Pons (tissue), 1 donor: ENCODE measurements around the gene NCOA5.

ENCODE experiments used
- DNase-seq: peaks from one replicate; pipeline ENCODE4 v3.0.0-alpha.2; 2016; ENCODE audit warnings: low spot score

NCOA5 gene

GRCh38 chr20:46089417-46090388 is at the start of gene NCOA5:
TSS of gene NCOA5 (minus strand) at chr20:46089962. CDS start at chr20:46079424, 10,538 bp downstream.
- peak; percentile 95 for DNase-seq

DNA sequence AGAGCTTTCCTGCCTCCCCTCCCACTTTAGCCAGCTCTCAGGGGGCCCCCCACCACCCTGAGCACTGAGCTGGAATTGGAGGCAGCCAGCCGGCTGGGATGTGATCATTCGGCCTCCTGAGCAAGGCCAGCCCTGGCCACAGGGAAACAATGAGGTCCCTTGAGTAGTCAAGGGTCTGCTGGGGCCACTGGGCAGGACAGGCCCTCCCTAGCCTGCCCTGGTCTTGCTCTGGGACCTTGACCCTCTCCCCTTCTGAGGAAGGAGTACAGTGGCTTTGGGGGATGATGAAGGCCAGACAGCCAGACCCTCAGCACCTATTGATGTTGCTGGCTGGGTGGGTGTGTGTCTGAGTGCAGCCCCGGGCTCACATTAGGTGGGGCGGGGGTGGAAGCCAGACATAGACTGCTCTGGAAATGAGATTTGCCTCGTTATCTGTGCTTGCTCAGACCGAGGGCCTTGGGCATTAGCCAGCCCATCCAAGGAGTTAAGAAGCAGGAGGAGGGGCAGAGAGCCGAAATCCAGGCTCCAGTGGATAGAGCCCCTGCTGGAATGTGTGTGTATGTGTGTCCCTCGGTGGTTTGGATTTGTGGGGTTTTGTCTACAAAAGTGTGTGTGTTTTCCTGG is 49.6 kb upstream of the NCOA5 start:
- no peak for DNase-seq

DNA sequence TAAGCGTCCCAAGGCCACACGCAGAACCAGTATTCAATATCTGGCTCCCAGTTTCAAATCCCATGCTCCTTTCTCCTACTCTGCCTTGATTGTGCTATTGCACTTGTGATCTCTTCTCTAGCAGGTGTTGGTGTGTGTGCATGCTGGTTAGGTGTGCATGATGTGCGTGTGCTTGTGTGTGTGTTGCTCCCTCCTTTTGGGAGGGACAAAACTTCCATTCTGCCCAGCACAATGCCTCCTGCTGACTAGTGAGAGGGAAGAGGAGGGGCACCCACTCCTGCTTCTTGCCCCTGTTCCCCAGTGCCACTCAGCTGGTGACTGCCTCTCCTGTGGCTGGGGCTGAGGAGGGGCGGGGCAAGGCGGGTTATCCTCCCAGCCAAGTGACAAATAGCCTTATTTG is 48.1 kb upstream of the NCOA5 start:
- DNase-seq = no peak

GRCh38 chr20:46135856-46136633 is 46.3 kb upstream of the NCOA5 start:
- no peak for DNase-seq

DNA sequence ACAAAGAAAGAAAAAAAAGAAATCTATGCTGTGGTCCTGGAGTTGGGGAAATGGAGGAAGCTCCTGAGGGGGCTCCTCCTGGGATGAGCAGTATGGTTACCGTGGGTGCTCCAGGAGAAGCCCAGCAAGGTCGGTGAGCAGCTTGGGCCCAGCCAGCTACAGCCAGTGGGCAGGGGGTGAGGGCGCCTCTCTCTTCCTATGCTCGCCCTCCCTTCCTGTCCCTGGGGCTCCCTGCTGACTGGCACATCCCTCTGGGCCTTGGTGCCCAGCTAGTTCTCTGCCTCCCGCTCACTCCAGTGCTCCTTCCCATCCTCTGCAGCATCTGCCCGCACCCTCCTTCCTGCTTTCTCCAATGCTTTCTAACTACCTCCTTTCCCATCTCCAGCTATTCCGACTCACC is 45.0 kb upstream of the NCOA5 start:
- DNase-seq = no peak

DNA sequence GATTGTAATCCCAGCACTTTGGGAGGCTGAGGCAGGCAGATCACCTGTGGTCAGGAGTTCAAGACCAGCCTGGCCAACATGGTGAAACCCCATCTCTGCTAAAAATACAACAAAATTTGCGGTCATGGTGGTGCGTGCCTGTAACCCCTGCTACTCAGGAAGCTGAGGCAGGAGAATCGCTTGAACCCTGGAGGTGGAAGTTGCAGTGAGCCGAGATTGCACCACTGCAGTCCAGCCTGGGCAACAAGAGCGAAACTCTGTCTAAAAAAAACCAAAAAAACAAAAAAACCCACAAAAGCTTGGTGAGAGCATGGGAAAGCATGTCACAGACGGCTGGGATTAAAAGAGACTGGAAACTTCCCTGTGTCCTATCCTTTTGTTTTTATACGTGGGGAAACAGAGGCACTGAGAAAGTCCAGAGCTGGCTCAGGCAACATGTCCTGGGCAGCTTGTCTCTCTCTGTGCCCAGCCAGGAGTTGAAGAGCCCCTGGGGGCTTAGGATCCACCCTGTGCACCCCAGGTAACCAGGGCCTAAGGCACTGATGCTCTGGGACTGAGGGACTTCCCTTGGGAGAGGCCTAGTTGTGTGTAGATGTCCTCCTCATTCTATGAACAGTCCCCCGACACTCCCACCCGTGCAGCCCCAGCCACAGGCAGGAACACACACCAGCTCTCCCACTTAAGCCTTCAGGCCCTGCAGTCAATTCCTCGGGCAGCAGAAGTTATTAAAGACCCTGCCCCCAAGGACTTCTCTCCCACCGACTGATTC is 44.3 kb upstream of the NCOA5 start:
- no peak for DNase-seq

DNA sequence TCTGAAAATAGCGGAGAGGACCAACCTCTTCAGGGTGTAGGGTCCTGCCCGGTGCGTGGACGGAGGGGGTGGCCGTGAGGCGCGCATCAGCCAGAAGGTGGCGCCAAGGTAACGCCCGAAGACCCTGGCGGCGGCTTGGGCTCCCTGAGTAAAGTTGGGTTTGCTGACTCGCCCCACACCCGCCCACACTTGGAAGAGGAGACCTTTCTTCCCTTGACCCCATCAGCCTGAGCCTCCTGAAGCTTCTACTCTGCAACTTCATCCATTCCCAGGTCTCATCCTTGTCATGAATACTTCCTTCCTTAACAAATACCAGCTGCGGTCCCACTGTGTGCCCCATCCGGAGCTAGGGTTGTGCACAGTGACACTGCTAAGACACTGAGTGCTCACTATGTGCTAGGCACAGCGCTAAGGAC is 43.0 kb upstream of the NCOA5 start:
- DNase-seq = peak; percentile 11

- DNase-seq = no peak
These were observed 41.6 kb upstream of the NCOA5 start for GRCh38 chr20:46131396-46131795.

DNA sequence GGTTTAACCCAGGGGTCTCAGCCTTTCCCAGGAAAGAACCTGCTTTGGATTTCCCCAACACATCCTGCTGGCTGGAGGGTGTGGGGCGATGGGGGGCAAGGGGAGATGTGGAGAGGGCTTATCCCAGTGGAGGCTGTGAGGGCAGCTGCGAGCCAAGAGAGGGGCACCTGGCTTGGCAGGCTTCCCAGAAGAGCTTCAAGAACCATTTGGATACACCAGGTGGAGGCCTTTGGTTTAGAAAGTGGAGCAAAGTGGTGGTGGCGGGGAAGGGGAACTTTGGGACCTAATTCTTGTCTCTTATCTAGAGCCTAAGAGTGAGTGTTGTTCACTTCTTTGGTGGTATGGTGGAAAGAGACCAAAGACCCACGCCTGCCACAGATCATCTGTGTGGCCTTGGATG is 40.8 kb upstream of the NCOA5 start:
- no peak for DNase-seq

GRCh38 chr20:46129955-46130481 is 40.3 kb upstream of the NCOA5 start:
- no peak for DNase-seq

DNA sequence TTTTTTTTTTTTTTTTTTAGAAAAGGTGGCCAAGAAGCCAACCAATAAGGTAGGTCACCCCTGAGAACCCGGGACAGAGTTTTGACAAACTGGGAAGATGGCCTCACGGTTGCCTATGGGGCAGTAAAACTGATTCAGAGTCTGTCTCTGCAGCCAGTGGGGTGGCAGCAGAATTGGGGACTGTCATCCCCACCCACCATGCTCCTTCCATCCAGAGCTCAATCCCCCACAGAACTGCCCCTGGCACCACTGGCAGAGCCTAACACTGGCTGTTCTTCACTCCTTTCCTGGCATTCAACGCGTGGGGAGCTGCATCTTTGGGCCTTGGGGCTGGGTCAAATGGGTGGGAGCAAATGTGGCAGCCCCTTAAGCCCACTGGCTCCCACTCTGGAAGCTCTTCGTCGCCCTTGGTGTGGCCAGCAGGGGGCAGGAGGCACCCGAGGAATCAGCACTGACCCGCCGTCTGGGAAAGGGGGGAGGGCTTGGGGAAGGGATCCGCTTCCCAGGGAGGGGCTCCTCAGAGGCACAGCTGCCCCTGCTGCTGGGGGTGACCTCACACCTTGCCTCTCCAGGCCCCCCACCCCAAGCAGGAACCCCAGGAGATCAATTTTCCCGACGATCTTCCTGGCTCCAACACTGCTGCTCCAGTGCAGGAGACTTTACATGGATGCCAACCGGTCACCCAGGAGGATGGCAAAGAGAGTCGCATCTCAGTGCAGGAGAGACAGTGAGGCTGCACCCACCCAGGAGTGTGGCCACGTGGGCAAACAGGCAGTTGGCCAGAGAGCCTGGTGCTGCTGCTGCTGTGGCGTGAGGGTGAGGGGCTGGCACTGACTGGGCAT is 38.8 kb upstream of the NCOA5 start:
- no peak for DNase-seq

- no peak for DNase-seq
These were observed 37.7 kb upstream of the NCOA5 start for GRCh38 chr20:46127396-46128010.

DNA sequence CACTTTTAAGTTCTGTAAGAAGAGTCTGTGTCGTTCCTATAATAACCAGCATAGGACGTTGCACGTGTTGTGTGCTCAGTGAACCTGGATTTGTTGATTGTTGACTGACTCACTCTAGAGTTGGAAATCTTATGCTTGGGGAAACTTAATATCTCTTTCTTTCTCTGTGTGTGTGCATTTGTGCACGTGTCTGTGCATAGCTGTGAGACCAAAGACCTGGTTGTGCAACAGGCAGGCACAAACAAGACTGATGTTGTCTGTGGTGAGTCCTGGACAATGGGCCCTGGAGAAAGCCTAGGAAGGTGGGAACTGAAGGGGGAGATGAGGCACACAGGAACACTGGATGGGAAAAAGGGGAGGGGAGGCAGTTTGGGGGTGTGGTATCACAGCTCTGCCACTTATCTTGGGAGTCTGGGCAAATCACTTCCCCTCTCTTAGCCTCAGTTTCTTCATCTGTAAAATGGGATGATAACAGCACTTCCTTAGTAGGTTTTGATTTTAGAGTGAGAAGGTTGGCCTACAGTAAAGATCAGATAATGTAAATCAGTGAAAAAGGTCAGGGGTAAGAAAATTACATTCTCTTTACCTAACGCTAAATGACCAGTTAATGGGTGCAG is 36.8 kb upstream of the NCOA5 start:
- DNase-seq = no peak

GRCh38 chr20:46123482-46124245 is 33.9 kb upstream of the NCOA5 start:
- DNase-seq = no peak

- no peak for DNase-seq
These were observed 33.0 kb upstream of the NCOA5 start for GRCh38 chr20:46122516-46123481.

DNA sequence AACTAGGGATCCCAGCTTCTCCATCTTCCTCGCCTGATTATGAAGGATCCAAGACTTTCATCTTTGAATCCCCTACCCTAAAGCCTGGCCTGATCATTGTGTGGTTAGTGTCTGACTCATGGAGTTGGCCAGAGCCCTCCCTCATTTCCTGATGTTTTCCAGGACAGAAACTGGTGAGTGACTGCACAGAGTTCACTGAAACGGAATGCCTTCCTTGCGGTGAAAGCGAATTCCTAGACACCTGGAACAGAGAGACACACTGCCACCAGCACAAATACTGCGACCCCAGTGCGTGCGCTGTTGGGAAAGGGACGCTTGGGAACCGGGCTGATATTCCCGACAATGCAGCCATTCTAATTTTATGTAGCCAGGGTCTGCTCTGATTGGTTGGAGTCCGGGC is 32.3 kb upstream of the NCOA5 start:
- DNase-seq = no peak

DNA sequence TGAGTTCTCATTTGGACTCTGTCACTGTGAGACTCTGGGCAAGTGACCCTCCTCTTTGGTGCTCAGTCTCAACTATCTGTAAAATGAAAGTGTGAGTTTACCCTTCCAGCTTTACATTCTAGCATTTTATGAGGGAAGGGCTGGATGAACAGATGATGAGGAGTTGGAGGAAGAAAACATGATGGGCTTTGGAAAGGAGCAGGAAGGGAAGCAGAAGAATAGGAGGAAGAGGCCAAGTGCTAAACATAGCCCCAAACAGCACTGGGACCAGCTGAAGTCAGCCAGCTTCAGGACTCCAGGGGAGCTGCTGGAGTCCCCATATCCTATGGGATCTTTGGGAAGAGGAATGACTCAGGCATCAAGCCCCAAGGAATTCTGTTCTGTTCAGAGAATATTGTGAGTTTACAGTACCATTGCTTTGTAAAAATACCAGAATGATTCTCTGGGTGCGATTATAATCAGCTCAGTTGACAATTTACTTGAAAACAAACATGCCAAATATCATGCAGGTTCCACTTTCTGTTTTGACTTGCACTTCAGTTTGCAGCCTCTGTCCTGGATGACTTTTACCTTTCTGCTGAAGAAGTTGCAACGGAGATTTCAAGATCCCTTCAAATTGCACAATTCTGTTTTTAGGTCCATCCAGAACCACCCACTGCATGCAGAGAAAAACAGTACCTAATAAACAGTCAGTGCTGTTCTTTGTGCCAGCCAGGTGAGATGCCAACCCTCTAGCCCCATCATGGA is 31.6 kb upstream of the NCOA5 start:
- no peak for DNase-seq
